Measurements from ENCODE around the gene AOAH. TPM values are rescaled to one million over a fixed set of nuclear protein-coding genes. Genes with fewer than 3 reads are reported as not detected.

AOAH gene
- total and polyA plus RNA-seq, 7 donors: 3.8 to 61.3 (median 16.2) TPM

- TF ChIP-seq POLR2A (IDR thresholded peaks at IDR 0.05) (no peak), EP300 (IDR thresholded peaks at IDR 0.05) (no peak), POLR2AphosphoS5 (IDR thresholded peaks at IDR 0.05) (no peak)
- TF ChIP-seq, protein P1, sequence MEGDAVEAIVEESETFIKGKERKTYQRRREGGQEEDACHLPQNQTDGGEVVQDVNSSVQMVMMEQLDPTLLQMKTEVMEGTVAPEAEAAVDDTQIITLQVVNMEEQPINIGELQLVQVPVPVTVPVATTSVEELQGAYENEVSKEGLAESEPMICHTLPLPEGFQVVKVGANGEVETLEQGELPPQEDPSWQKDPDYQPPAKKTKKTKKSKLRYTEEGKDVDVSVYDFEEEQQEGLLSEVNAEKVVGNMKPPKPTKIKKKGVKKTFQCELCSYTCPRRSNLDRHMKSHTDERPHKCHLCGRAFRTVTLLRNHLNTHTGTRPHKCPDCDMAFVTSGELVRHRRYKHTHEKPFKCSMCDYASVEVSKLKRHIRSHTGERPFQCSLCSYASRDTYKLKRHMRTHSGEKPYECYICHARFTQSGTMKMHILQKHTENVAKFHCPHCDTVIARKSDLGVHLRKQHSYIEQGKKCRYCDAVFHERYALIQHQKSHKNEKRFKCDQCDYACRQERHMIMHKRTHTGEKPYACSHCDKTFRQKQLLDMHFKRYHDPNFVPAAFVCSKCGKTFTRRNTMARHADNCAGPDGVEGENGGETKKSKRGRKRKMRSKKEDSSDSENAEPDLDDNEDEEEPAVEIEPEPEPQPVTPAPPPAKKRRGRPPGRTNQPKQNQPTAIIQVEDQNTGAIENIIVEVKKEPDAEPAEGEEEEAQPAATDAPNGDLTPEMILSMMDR (IDR thresholded peaks at IDR 0.05): no peak
- Histone ChIP-seq H3K4me3 (no peak overlapping the region), H3K9me3 (no peaks in the 10 kb centered on the region), H3K27me3 (no peaks in the 10 kb centered on the region), H3K36me3 (no peaks in the 10 kb centered on the region), H3K27ac (no peak overlapping the region), H3K4me1 (no peaks in the 10 kb centered on the region)
- DNase-seq: no peak
- WGBS, 2 donors: 93 to 94% methylated on average over 7 of the region's 7 CpGs
- intact Hi-C loops (cut with DNase I): no loop called here
Observed at GRCh38 chr7:36531951-36532350, 192.3 kb downstream of the AOAH start.

DNA sequence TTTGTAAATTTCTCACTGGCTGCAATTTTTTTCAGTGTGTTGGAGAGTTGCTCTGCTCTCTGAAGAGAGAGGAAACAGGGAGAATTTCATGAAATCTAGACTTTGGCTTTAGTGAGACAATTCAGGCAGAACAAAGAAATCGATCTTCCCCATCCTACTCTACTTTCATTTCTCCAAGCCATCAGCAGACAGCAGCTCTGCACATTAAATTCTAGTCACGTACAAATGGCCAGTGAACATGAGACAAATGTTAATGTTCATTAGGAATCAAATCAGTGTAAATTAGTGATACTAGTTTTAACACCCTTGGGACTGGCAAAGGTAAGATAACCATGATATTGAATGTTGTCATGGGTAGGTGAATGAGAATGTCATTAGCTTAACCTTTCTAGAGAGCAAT, 193.8 kb downstream of the AOAH start:
- peaks cover 0 to 4% (median 0%) of the 10 kb centered on the region in 4 donors for H3K4me1 ChIP-seq
- H3K9me3 ChIP-seq: no peaks in the 10 kb centered on the region
- no peaks in the 10 kb centered on the region for H3K27me3 ChIP-seq
- no peaks in the 10 kb centered on the region for H3K36me3 ChIP-seq
- no peak overlapping the region for H3K27ac ChIP-seq
- 90 to 94% methylated on average over 2 of the region's 2 CpGs for WGBS, 2 donors
- intact Hi-C loops (cut with DNase I): no loop called here
- no peak overlapping the region for H3K4me3 ChIP-seq
- TF ChIP-seq, protein P1 (IDR thresholded peaks at IDR 0.05): no peak
- TF ChIP-seq EP300 (IDR thresholded peaks at IDR 0.05) (no peak), POLR2AphosphoS5 (IDR thresholded peaks at IDR 0.05) (no peak), POLR2A (IDR thresholded peaks at IDR 0.05) (no peak)
- DNase-seq: no peak

DNA sequence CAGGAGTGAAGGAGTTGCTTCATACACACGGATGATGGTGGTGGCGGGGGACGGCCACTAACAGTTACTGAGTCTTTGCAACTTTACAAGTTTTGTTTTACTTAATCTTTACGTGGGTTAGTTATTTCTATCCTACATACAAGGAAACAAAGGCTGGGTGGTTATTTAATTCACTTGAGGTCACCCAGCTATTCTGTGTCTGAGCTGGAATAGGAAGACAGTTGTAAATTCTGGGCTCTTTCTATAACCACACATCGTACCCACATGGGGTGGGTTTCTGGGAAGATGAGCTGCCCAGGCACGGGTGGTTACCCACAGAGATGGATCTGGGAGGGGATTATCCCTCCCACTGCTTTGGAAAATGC, 196.8 kb downstream of the AOAH start:
- Histone ChIP-seq H3K4me3 (no peak overlapping the region), H3K36me3 (no peaks in the 10 kb centered on the region), H3K9me3 (no peaks in the 10 kb centered on the region), H3K27ac (no peak overlapping the region), H3K27me3 (no peaks in the 10 kb centered on the region), H3K4me1 (peaks cover 0 to 4% (median 0%) of the 10 kb centered on the region in 4 donors)
- intact Hi-C loops (cut with DNase I): no loop called here
- no peak for DNase-seq
- 79 to 88% methylated on average over 6 of the region's 6 CpGs for WGBS, 2 donors
- TF ChIP-seq POLR2A (IDR thresholded peaks at IDR 0.05) (no peak), EP300 (IDR thresholded peaks at IDR 0.05) (no peak)

DNA sequence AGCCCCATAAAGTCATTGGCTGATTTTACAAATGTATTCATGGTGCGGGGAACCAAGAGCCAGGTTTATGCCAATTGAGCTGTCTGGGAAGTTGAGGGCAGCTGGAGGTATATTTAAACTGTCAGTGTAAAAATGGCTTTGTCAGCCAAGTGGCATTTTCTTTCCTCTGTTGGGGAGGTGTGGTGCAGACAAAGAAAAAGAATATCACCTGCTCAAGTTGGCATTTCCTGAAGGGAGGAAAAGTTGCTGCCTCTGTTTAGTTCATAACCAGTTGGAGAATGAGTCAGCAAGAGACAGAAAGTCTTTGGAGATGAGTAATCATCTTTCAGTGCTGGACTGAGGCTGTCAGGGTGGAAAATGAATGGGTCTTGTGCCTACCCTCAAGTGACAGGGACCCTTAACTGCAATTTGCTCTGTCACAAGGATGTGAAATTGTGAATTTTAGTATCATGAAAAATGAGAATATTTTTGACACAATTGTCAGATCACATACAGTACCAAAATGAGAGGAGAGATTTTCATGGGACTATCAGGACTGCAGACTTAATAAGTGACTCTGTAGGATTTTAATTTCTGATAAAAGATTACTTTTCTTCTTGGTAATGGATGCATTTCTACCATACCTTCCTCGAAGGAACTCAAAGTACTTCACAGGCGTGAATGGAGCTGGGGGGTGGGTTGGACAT, 197.3 kb downstream of the AOAH start:
- Histone ChIP-seq H3K4me3 (no peak overlapping the region), H3K4me1 (peaks cover 0 to 4% (median 0%) of the 10 kb centered on the region in 4 donors), H3K27me3 (no peaks in the 10 kb centered on the region), H3K36me3 (no peaks in the 10 kb centered on the region), H3K27ac (no peak overlapping the region), H3K9me3 (no peaks in the 10 kb centered on the region)
- WGBS, 2 donors: 77 to 93% methylated on average over 3 of the region's 3 CpGs
- intact Hi-C loops (cut with DNase I): no loop called here
- TF ChIP-seq POLR2AphosphoS5 (IDR thresholded peaks at IDR 0.05): no peak
- TF ChIP-seq EP300 (IDR thresholded peaks at IDR 0.05): no peak
- TF ChIP-seq, protein P1 (IDR thresholded peaks at IDR 0.05): no peak
- no peak for TF ChIP-seq POLR2A (IDR thresholded peaks at IDR 0.05)
- DNase-seq: no peak

GRCh38 chr7:36523371-36524101, 200.8 kb downstream of the AOAH start:
- Histone ChIP-seq H3K27me3 (no peaks in the 10 kb centered on the region), H3K9me3 (no peaks in the 10 kb centered on the region), H3K4me1 (peaks cover 0 to 4% (median 0%) of the 10 kb centered on the region in 4 donors), H3K27ac (no peak overlapping the region), H3K4me3 (no peak overlapping the region), H3K36me3 (no peaks in the 10 kb centered on the region)
- DNase-seq: no peak
- TF ChIP-seq POLR2A (IDR thresholded peaks at IDR 0.05): no peak
- no peak for TF ChIP-seq POLR2AphosphoS5 (IDR thresholded peaks at IDR 0.05)
- no peak for TF ChIP-seq EP300 (IDR thresholded peaks at IDR 0.05)
- TF ChIP-seq, protein P1 (IDR thresholded peaks at IDR 0.05): no peak
- WGBS, 2 donors: 92 to 94% methylated on average over 6 of the region's 6 CpGs
- intact Hi-C loops (cut with DNase I): no loop called here

All from sigmoid colon (tissue), 7 donors.